MM.1S (cell line): ENCODE data around the gene CNR1.

ENCODE experiments used
- EZH2 ChIP-seq: fragments of 300-600 bp; sonication (generic); optimal IDR thresholded peaks from 2 replicates; pipeline ENCODE3; 2017; ENCODE audit warnings: low read depth, mild to moderate bottlenecking, antibody characterized with exemption, low read length, mixed read lengths
- TF ChIP-seq, protein P1 (sequence below): fragments of 300-600 bp; sonication (generic); IDR thresholded peaks from 2 replicates; pipeline ENCODE4 v1.5.1; 2016; ENCODE audit warnings: antibody characterized with exemption, low read length, mixed read lengths

DNA sequence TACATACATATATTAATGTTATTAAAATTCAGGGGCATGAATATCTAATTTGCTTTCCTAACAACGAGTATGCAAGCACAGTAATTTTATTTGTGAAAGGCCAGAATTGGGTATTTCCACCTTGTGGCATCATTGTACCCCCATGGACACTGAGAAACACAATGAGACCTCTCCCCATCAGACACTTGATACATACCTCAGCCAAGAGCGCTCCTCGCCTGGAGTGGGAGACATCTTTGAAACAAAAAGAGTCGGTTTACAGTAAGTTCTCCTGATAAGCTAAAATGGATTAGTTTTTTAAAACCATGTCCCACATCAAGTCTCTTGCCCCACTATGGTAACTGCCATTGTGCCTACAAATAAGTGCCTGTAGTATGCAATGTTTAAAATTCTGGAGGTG, 2.1 kb downstream of the CNR1 start:
- TF ChIP-seq, protein P1, sequence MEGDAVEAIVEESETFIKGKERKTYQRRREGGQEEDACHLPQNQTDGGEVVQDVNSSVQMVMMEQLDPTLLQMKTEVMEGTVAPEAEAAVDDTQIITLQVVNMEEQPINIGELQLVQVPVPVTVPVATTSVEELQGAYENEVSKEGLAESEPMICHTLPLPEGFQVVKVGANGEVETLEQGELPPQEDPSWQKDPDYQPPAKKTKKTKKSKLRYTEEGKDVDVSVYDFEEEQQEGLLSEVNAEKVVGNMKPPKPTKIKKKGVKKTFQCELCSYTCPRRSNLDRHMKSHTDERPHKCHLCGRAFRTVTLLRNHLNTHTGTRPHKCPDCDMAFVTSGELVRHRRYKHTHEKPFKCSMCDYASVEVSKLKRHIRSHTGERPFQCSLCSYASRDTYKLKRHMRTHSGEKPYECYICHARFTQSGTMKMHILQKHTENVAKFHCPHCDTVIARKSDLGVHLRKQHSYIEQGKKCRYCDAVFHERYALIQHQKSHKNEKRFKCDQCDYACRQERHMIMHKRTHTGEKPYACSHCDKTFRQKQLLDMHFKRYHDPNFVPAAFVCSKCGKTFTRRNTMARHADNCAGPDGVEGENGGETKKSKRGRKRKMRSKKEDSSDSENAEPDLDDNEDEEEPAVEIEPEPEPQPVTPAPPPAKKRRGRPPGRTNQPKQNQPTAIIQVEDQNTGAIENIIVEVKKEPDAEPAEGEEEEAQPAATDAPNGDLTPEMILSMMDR, result no peak
- TF ChIP-seq EZH2, result no peak
